ENCODE data around the gene COL28A1.

DNA sequence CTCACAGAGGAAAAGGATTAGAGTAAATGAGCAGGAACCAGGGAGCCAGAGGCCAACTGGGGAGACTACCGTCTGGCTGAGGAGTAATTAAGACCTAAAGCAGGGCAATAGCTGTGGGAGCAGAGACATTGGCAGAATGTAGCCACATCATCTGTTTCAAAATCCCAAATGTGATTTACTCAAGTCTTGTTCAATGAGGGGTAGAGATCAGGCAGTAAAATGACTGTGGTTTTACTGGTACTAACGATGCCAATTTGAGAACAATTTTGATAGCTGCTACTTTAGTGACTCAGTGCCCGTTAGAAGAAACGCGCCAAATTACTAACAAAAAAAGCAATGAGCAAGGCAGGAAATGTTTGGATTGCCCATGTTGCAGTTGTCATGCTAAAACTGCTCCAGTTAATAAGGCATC is 18.4 kb upstream of the COL28A1 start:
- TF ChIP-seq, protein P1, sequence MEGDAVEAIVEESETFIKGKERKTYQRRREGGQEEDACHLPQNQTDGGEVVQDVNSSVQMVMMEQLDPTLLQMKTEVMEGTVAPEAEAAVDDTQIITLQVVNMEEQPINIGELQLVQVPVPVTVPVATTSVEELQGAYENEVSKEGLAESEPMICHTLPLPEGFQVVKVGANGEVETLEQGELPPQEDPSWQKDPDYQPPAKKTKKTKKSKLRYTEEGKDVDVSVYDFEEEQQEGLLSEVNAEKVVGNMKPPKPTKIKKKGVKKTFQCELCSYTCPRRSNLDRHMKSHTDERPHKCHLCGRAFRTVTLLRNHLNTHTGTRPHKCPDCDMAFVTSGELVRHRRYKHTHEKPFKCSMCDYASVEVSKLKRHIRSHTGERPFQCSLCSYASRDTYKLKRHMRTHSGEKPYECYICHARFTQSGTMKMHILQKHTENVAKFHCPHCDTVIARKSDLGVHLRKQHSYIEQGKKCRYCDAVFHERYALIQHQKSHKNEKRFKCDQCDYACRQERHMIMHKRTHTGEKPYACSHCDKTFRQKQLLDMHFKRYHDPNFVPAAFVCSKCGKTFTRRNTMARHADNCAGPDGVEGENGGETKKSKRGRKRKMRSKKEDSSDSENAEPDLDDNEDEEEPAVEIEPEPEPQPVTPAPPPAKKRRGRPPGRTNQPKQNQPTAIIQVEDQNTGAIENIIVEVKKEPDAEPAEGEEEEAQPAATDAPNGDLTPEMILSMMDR (IDR thresholded peaks at IDR 0.05; ENCODE audit: insufficient read depth, low read length, poor library complexity, severe bottlenecking) = no peak
- TF ChIP-seq EZH2phosphoT487 (conservative IDR thresholded peaks at IDR 0.05; ENCODE audit: low read length) = no peak

All from SU-DHL-6 (cell line).